ENCODE data around the gene EPHB2.

Gene EPHB2

DNA sequence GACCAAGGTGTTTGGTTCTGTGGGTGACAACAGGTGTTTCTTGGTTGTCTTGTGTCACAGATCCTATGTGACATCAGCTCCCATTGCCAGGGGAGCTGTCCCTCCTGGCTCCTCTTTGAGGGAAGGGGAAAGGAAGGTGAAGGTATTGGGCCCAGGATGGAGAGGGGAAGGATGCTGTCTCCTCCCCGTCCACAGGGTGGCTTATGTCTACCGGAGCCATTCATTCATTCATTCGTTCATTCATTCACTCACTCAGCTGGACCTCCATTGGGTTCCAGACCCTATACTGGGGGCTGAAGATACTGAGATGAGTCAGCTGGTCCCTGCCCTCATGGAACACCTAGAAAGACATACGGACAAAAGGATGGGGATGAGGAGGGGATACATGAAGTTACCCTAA is 38.9 kb downstream of the EPHB2 start:
- Histone ChIP-seq H3K9me3 (ENCODE audit: low read depth, low read length) (no peaks in the 10 kb centered on the region), H3K36me3 (ENCODE audit: insufficient read depth, low read length) (no peaks in the 10 kb centered on the region), H3K4me3 (no peak overlapping the region), H3K9ac (ENCODE audit: insufficient read length) (no peak overlapping the region), H3K27ac (no peak overlapping the region)
- DNase-seq (ENCODE audit: low read depth, low spot score) = no peak
- TF ChIP-seq FOXP2 (optimal IDR thresholded peaks at IDR 0.05; ENCODE audit: control extremely low read depth, extremely low read length, insufficient read depth) = no peak
- TF ChIP-seq POLR2AphosphoS5 (IDR thresholded peaks at IDR 0.05; ENCODE audit: borderline replicate concordance, low read depth, low read length) = no peak
- TF ChIP-seq EZH2 (IDR thresholded peaks at IDR 0.05) = no peak

DNA sequence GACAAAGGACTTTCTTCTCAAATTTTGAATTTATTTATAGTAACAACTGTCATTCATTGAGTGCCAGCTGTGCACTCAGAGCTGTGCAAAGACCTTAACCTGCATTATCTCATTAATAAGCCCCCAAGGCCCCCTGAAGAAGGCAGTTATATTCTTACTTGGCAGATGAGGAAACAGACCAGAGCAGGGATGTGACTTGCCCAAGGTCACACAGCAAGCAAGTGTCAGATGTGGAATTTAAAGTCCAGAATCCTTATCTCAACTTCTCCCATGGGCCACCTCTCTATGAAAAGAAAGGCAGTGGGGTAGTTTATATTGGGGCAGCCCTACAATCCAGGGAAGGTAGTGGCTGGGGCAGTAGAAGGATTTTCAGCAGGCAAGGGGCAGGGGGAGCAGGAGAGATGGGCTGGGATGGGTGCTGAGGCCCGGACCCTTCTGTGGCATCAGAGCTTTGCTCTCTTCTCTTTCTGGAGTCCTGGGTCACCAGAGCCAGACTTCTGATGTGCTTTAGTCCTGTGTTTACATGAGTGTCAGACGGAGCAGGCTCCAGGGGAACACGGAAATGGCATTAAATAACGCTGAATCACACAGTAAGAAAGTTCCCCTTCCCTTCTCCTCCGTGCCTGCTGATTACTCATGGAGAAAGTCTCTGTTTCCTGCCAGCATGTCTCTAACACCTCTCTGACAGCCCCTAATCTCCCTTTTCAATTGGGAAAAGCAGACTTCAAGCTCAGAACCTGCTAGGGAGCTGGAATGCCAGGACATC is 39.5 kb downstream of the EPHB2 start:
- Histone ChIP-seq H3K9ac (ENCODE audit: insufficient read length) (no peak overlapping the region), H3K36me3 (ENCODE audit: insufficient read depth, low read length) (no peaks in the 10 kb centered on the region), H3K9me3 (ENCODE audit: low read depth, low read length) (no peaks in the 10 kb centered on the region), H3K27ac (no peak overlapping the region), H3K4me3 (no peak overlapping the region)
- no peak for TF ChIP-seq FOXP2 (optimal IDR thresholded peaks at IDR 0.05; ENCODE audit: control extremely low read depth, extremely low read length, insufficient read depth)
- no peak for DNase-seq (ENCODE audit: low read depth, low spot score)

DNA sequence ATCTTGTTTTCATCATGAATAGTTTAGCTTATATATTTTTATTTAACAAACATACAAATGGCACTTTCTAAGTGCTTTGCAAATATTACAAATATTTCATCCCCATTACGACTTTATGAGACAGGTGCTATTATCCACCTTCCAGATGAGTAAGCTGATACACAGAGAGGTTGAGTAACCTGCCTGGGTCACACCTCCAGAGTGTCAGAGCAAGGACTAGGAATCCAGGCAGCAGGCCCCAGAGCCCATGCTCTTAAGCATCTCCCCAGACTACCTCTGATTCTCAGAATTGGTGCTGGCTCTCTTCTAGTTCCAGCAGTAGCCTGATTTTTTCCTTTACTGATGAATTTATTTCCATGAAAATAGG is 40.0 kb downstream of the EPHB2 start:
- Histone ChIP-seq H3K9ac (ENCODE audit: insufficient read length) (no peak overlapping the region), H3K9me3 (ENCODE audit: low read depth, low read length) (no peaks in the 10 kb centered on the region), H3K27ac (no peak overlapping the region), H3K36me3 (ENCODE audit: insufficient read depth, low read length) (no peaks in the 10 kb centered on the region), H3K4me3 (no peak overlapping the region)
- DNase-seq (ENCODE audit: low read depth, low spot score) = no peak
- no peak for TF ChIP-seq POLR2AphosphoS5 (IDR thresholded peaks at IDR 0.05; ENCODE audit: borderline replicate concordance, low read depth, low read length)
- no peak for TF ChIP-seq FOXP2 (optimal IDR thresholded peaks at IDR 0.05; ENCODE audit: control extremely low read depth, extremely low read length, insufficient read depth)
- no peak for TF ChIP-seq EZH2 (IDR thresholded peaks at IDR 0.05)

DNA sequence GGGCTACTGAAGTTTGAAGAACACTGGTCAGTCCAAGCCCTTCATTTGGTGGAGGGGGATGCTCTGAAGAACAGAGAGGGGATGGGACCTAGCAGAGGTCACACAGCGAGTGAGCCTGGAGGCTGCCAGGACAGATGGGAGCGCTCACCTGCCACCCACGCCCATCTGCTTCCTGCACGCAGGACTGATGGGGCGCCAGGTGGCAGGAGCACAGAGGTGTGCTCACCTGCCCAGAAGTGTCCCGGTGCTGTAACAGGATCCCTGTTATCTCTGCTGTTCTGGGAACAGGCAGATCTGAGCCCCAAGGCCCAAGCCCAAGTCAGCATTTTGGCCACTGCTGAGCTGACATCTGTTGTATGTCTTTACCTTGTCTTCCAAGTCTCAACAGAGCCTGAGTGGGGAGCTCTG is 40.5 kb downstream of the EPHB2 start:
- DNase-seq (ENCODE audit: low read depth, low spot score) = no peak
- no peak overlapping the region for H3K9ac ChIP-seq (ENCODE audit: insufficient read length)
- no peaks in the 10 kb centered on the region for H3K36me3 ChIP-seq (ENCODE audit: insufficient read depth, low read length)
- no peaks in the 10 kb centered on the region for H3K9me3 ChIP-seq (ENCODE audit: low read depth, low read length)
- no peak overlapping the region for H3K4me3 ChIP-seq
- TF ChIP-seq FOXP2 (optimal IDR thresholded peaks at IDR 0.05; ENCODE audit: control extremely low read depth, extremely low read length, insufficient read depth) = no peak
- TF ChIP-seq POLR2AphosphoS5 (IDR thresholded peaks at IDR 0.05; ENCODE audit: borderline replicate concordance, low read depth, low read length) = no peak
- no peak for TF ChIP-seq EZH2 (IDR thresholded peaks at IDR 0.05)
- no peak overlapping the region for H3K27ac ChIP-seq

DNA sequence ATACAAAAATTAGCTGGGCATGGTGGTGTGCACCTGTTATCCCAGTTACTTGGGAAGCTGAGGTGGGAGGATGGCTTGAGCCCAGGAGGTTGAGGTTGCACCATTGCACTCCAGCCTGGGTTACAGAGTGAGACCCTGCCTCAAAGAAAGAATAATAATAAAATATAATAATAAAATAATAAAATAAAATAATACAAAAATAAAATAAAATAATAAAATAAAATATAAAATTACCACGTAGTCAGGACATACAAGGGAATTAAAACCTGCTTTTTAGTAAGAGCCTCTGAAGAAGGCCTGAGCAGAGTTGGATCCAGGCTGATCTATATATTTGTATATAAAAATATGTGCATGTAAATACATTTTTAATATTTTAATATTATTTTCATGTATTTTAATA is 41.7 kb downstream of the EPHB2 start:
- DNase-seq (ENCODE audit: low read depth, low spot score) = no peak
- Histone ChIP-seq H3K36me3 (ENCODE audit: insufficient read depth, low read length) (no peaks in the 10 kb centered on the region), H3K9ac (ENCODE audit: insufficient read length) (no peak overlapping the region), H3K9me3 (ENCODE audit: low read depth, low read length) (no peaks in the 10 kb centered on the region), H3K27ac (no peak overlapping the region), H3K4me3 (no peak overlapping the region)
- TF ChIP-seq POLR2AphosphoS5 (IDR thresholded peaks at IDR 0.05; ENCODE audit: borderline replicate concordance, low read depth, low read length) (no peak), FOXP2 (optimal IDR thresholded peaks at IDR 0.05; ENCODE audit: control extremely low read depth, extremely low read length, insufficient read depth) (no peak), EZH2 (IDR thresholded peaks at IDR 0.05) (no peak)

DNA sequence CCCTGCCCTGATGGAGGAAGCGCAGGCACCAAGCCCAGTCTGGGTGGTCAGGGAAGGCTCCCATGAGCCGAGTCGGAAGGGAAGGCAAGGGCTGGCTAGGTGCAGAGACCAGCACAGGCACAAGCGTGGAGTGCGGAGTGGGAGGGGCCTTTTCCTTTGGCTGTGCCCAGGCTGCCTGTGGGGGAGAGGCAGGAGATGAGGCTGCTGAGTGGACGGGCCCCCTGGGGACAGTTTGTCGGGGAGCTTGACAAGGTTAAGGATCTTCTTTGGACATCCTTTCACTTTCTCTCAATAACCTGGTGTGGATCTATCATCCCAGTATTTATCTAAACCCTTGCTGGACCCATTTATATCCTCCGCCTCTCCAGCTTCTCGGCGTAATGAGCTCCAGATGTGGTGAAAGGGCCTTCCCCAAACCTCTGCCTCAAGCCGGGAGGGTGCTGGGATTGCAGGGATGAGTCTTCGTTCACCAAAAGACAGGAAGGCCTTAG is 42.9 kb downstream of the EPHB2 start:
- no peak overlapping the region for H3K27ac ChIP-seq
- no peaks in the 10 kb centered on the region for H3K9me3 ChIP-seq (ENCODE audit: low read depth, low read length)
- no peak overlapping the region for H3K4me3 ChIP-seq
- TF ChIP-seq FOXP2 (optimal IDR thresholded peaks at IDR 0.05; ENCODE audit: control extremely low read depth, extremely low read length, insufficient read depth) (no peak), POLR2AphosphoS5 (IDR thresholded peaks at IDR 0.05; ENCODE audit: borderline replicate concordance, low read depth, low read length) (no peak), EZH2 (IDR thresholded peaks at IDR 0.05) (no peak)
- DNase-seq (ENCODE audit: low read depth, low spot score) = no peak
- no peak overlapping the region for H3K9ac ChIP-seq (ENCODE audit: insufficient read length)
- no peaks in the 10 kb centered on the region for H3K36me3 ChIP-seq (ENCODE audit: insufficient read depth, low read length)

DNA sequence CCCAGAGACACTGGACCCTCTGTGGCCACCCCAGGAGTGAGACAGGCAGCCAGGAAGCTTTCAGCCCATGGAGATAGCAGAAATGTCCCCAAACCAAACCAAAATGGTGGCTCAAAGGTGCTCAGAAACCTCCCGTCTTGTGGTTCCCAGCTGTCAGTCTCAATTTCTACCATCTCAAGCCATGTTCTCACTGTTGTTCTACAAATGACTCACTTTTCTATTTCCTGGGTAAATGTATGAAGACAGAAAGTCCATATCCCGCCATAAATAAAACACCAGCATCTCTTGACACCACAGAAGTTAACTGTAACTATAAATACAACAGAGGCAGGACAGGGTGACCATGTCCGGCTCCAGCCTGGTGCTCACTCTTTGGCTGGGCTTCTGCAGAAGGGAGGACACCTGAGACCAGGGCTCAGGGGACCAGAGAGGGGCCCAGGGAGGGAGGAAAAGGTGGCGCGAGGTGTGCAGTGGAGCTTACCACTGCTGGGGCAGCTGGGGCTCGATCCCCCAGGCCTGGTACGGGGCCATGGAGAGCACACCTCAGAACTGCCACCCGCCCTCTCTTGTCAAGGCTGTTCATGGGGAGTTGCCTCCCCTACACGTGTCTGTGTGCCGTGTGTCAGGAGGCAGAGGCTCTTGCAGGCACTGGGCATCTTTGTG is 43.6 kb downstream of the EPHB2 start:
- H3K4me3 ChIP-seq = no peak overlapping the region
- no peak overlapping the region for H3K27ac ChIP-seq
- TF ChIP-seq EZH2 (IDR thresholded peaks at IDR 0.05) = no peak
- TF ChIP-seq POLR2AphosphoS5 (IDR thresholded peaks at IDR 0.05; ENCODE audit: borderline replicate concordance, low read depth, low read length) = no peak
- no peak for TF ChIP-seq FOXP2 (optimal IDR thresholded peaks at IDR 0.05; ENCODE audit: control extremely low read depth, extremely low read length, insufficient read depth)
- no peaks in the 10 kb centered on the region for H3K36me3 ChIP-seq (ENCODE audit: insufficient read depth, low read length)
- DNase-seq (ENCODE audit: low read depth, low spot score) = no peak
- no peak overlapping the region for H3K9ac ChIP-seq (ENCODE audit: insufficient read length)
- no peaks in the 10 kb centered on the region for H3K9me3 ChIP-seq (ENCODE audit: low read depth, low read length)

DNA sequence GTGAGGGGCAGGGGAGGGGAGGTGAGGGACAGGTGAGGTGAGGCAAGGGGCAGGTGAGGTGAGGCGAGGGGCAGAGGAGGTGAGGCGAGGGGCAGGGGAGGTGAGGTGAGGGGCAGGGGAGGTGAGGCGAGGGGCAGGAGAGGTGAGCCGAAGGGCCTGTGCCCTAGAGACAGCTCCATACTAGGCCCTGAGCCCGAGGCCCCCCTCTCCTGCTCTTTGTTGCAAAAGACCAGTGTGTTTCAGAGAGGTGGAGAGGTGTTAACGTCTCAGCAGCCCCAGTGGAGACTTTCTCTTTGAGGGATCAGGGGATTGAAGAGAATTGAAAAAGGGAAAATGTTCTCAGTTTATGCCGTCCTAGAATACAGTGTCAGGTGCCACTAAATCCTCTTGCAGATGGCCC is 44.2 kb downstream of the EPHB2 start:
- no peak for DNase-seq (ENCODE audit: low read depth, low spot score)
- H3K9ac ChIP-seq (ENCODE audit: insufficient read length) = no peak overlapping the region
- H3K36me3 ChIP-seq (ENCODE audit: insufficient read depth, low read length) = no peaks in the 10 kb centered on the region
- H3K4me3 ChIP-seq = no peak overlapping the region
- H3K27ac ChIP-seq = no peak overlapping the region
- no peaks in the 10 kb centered on the region for H3K9me3 ChIP-seq (ENCODE audit: low read depth, low read length)
- TF ChIP-seq EZH2 (IDR thresholded peaks at IDR 0.05) (no peak), FOXP2 (optimal IDR thresholded peaks at IDR 0.05; ENCODE audit: control extremely low read depth, extremely low read length, insufficient read depth) (no peak), POLR2AphosphoS5 (IDR thresholded peaks at IDR 0.05; ENCODE audit: borderline replicate concordance, low read depth, low read length) (no peak)

All from SK-N-MC (cell line).